Breast epithelium (tissue), 4 donors: ENCODE results near the gene GAPDH. TPM values are rescaled to one million over a fixed set of nuclear protein-coding genes. Genes with fewer than 3 reads are reported as not detected.

Source experiments
- DNase-seq, 2 donors: peaks; one replicate each; pipeline ENCODE4 v3.0.0-alpha.2; 2019; ENCODE audit warnings: low spot score in 2 of 2
- H3K27ac ChIP-seq, 2 donors: fragments of 200-600 bp; sonication (generic) in 1 of 2; one replicate each; pipeline ENCODE4 v1.5.1; 2016 to 2019; ENCODE audit warnings: mild to moderate bottlenecking in 1 of 2
- H3K27me3 ChIP-seq, 2 donors: fragments of 200-600 bp; sonication (generic) in 1 of 2; one replicate each; pipeline versions ENCODE4 v1.5.1 to v1.6.0; 2017 to 2019; ENCODE audit warnings: control low read depth in 1 of 2, mild to moderate bottlenecking in 1 of 2
- H3K36me3 ChIP-seq: fragments of 200-600 bp; one replicate; pipeline ENCODE4 v1.5.1; 2019
- H3K4me1 ChIP-seq, 2 donors: fragments of 200-600 bp; sonication (generic); one replicate each; pipeline ENCODE4 v1.5.1; 2016 to 2019; ENCODE audit warnings: control low read depth in 1 of 2
- H3K4me3 ChIP-seq, 3 donors: fragments of 200-600 bp; sonication (generic); 1 replicate in 2 of 3; 2 replicates in 1 of 3; pipeline ENCODE4 v1.5.1; 2016 to 2019; ENCODE audit warnings: mild to moderate bottlenecking in 3 of 3, moderate library complexity in 2 of 3
- H3K9me3 ChIP-seq, 2 donors: fragments of 200-600 bp; sonication (generic) in 1 of 2; one replicate each; pipeline ENCODE4 v1.5.1; 2016 to 2019; ENCODE audit warnings: control low read depth in 1 of 2
- CTCF ChIP-seq, 3 donors: fragments of 450-650 bp; IDR thresholded peaks; one replicate each; pipeline ENCODE4 v1.5.1; 2016 to 2017; ENCODE audit warnings: antibody characterized with exemption in 3 of 3, mild to moderate bottlenecking in 3 of 3, moderate library complexity in 3 of 3
- POLR2A ChIP-seq: fragments of 450-650 bp; IDR thresholded peaks from one replicate; pipeline ENCODE4 v1.6.1; 2016; ENCODE audit warnings: antibody characterized with exemption, mild to moderate bottlenecking, moderate library complexity
- POLR2AphosphoS5 ChIP-seq, 3 donors: sonication (generic); formaldehyde crosslinking; IDR thresholded peaks; one replicate each; pipeline ENCODE4 v1.6.1; 2017; ENCODE audit warnings: antibody characterized with exemption in 3 of 3
- intact Hi-C: fragments of 100-400 bp; cut with DNase I; formaldehyde crosslinking; loops from one replicate; pipeline ENCODE4 v1.15.1; 2023; ENCODE audit warnings: low total_unique reads
- total RNA-seq, 3 donors: library from RNA; depleted of rRNA; stranded (reverse); fragments of >200 nt; gene quantifications; one replicate each; pipeline ENCODE4 v1.1.0, GENCODE V29; 2016

GAPDH gene
- total RNA-seq, 3 donors from 2014 or later: 1,134 to 1,818 (median 1,628) TPM

- no peak for DNase-seq
- intact Hi-C loops: loop anchor here (2.0 to 10.0 kb wide), 2 partner anchors 23 to 109 kb away; partner anchors contain the start of gene IFFO1
- Histone ChIP-seq H3K27me3 (no peaks in the 10 kb centered on the region), H3K9me3 (no peaks in the 10 kb centered on the region), H3K36me3 (no peaks in the 10 kb centered on the region), H3K4me3 (peak overlapping the region; percentile 82 to 97 (median 88)), H3K27ac (peak overlapping the region; percentile 94 to 98), H3K4me1 (peaks cover 6 to 22% of the 10 kb centered on the region in 2 donors)
- peak in 1 of 3 donors; percentile 0 for TF ChIP-seq POLR2AphosphoS5 (IDR thresholded peaks at IDR 0.05)
- TF ChIP-seq POLR2A: no peak
These were observed 729 bp upstream of the GAPDH start for GRCh38 chr12:6533653-6533922.

DNA sequence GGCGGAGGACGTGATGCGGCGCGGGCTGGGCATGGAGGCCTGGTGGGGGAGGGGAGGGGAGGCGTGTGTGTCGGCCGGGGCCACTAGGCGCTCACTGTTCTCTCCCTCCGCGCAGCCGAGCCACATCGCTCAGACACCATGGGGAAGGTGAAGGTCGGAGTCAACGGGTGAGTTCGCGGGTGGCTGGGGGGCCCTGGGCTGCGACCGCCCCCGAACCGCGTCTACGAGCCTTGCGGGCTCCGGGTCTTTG lies 303 bp downstream of the GAPDH start:
- Histone ChIP-seq H3K4me3 (peak overlapping the region; percentile 82 to 97 (median 88)), H3K4me1 (peaks cover 6 to 22% of the 10 kb centered on the region in 2 donors), H3K27ac (peak overlapping the region; percentile 94 to 98), H3K9me3 (no peaks in the 10 kb centered on the region), H3K27me3 (no peaks in the 10 kb centered on the region), H3K36me3 (no peaks in the 10 kb centered on the region)
- no peak for TF ChIP-seq CTCF (IDR thresholded peaks at IDR 0.05)
- TF ChIP-seq POLR2A: no peak
- TF ChIP-seq POLR2AphosphoS5 (IDR thresholded peaks at IDR 0.05): no peak
- peak in 1 of 2 donors; percentile 62 for DNase-seq
- intact Hi-C loops: loop anchor here (1.0 to 10.0 kb wide), 2 partner anchors 110 to 195 kb away; no protein-coding TSS in a partner anchor

DNA sequence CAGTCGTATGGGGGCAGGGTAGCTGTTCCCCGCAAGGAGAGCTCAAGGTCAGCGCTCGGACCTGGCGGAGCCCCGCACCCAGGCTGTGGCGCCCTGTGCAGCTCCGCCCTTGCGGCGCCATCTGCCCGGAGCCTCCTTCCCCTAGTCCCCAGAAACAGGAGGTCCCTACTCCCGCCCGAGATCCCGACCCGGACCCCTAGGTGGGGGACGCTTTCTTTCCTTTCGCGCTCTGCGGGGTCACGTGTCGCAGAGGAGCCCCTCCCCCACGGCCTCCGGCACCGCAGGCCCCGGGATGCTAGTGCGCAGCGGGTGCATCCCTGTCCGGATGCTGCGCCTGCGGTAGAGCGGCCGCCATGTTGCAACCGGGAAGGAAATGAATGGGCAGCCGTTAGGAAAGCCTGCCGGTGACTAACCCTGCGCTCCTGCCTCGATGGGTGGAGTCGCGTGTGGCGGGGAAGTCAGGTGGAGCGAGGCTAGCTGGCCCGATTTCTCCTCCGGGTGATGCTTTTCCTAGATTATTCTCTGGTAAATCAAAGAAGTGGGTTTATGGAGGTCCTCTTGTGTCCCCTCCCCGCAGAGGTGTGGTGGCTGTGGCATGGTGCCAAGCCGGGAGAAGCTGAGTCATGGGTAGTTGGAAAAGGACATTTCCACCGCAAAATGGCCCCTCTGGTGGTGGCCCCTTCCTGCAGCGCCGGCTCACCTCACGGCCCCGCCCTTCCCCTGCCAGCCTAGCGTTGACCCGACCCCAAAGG lies 804 bp downstream of the GAPDH start:
- Histone ChIP-seq H3K36me3 (no peaks in the 10 kb centered on the region), H3K4me3 (peak overlapping the region; percentile 82 to 97 (median 88)), H3K4me1 (peaks cover 6 to 24% of the 10 kb centered on the region in 2 donors), H3K27ac (peak overlapping the region; percentile 94 to 98), H3K27me3 (no peaks in the 10 kb centered on the region), H3K9me3 (no peaks in the 10 kb centered on the region)
- TF ChIP-seq CTCF (IDR thresholded peaks at IDR 0.05) (peak in 1 of 3 donors; percentile 14), POLR2A (no peak), POLR2AphosphoS5 (IDR thresholded peaks at IDR 0.05) (peak; percentile 33 to 90 (median 57))
- intact Hi-C loops: loop anchor here (1.0 to 10.0 kb wide), 2 partner anchors 110 to 196 kb away; no protein-coding TSS in a partner anchor
- peak; percentile 63 to 80 for DNase-seq

- TF ChIP-seq POLR2AphosphoS5 (IDR thresholded peaks at IDR 0.05): no peak
- H3K36me3 ChIP-seq: no peaks in the 10 kb centered on the region
These were observed 1.3 kb downstream of the GAPDH start for GRCh38 chr12:6535697-6535946.

DNA sequence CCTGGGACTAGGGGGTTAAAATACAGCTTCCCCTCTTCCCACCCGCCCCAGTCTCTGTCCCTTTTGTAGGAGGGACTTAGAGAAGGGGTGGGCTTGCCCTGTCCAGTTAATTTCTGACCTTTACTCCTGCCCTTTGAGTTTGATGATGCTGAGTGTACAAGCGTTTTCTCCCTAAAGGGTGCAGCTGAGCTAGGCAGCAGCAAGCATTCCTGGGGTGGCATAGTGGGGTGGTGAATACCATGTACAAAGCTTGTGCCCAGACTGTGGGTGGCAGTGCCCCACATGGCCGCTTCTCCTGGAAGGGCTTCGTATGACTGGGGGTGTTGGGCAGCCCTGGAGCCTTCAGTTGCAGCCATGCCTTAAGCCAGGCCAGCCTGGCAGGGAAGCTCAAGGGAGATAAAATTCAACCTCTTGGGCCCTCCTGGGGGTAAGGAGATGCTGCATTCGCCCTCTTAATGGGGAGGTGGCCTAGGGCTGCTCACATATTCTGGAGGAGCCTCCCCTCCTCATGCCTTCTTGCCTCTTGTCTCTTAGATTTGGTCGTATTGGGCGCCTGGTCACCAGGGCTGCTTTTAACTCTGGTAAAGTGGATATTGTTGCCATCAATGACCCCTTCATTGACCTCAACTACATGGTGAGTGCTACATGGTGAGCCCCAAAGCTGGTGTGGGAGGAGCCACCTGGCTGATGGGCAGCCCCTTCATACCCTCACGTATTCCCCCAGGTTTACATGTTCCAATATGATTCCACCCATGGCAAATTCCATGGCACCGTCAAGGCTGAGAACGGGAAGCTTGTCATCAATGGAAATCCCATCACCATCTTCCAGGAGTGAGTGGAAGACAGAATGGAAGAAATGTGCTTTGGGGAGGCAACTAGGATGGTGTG lies 1.9 kb downstream of the GAPDH start:
- intact Hi-C loops: loop anchor here (10.0 kb wide), 1 partner anchor 111 kb away; no protein-coding TSS in a partner anchor
- Histone ChIP-seq H3K36me3 (no peaks in the 10 kb centered on the region), H3K9me3 (no peaks in the 10 kb centered on the region), H3K4me1 (peaks cover 6 to 31% of the 10 kb centered on the region in 2 donors), H3K27me3 (no peaks in the 10 kb centered on the region), H3K4me3 (peak overlapping the region; percentile 82 to 97 (median 88)), H3K27ac (peak overlapping the region; percentile 94 to 98)
- no peak for TF ChIP-seq POLR2A
- TF ChIP-seq POLR2AphosphoS5 (IDR thresholded peaks at IDR 0.05): no peak
- TF ChIP-seq CTCF (IDR thresholded peaks at IDR 0.05): no peak
- no peak for DNase-seq

More at GRCh38 chr12:6535697-6535946, 1.3 kb downstream of the GAPDH start:
- peak overlapping the region; percentile 82 to 97 (median 88) for H3K4me3 ChIP-seq
- DNase-seq: no peak
- intact Hi-C loops: loop anchor here (10.0 kb wide), 1 partner anchor 111 kb away; no protein-coding TSS in a partner anchor
- no peaks in the 10 kb centered on the region for H3K9me3 ChIP-seq
- H3K27ac ChIP-seq: peak overlapping the region; percentile 94 to 98
- H3K4me1 ChIP-seq: peaks cover 6 to 29% of the 10 kb centered on the region in 2 donors
- no peaks in the 10 kb centered on the region for H3K27me3 ChIP-seq
